GM12873 (cell line): Measurements from ENCODE around the gene GBP6.

Experiments used
- TF ChIP-seq, protein P1 (sequence below): IDR thresholded peaks from 2 replicates; pipeline ENCODE4 v1.5.1; 2012; ENCODE audit warnings: low read depth, mild to moderate bottlenecking, moderate library complexity, low read length, control low read depth; ENCODE audit not compliant: insufficient read depth; ENCODE audit errors: missing control alignments

GBP6 gene

DNA sequence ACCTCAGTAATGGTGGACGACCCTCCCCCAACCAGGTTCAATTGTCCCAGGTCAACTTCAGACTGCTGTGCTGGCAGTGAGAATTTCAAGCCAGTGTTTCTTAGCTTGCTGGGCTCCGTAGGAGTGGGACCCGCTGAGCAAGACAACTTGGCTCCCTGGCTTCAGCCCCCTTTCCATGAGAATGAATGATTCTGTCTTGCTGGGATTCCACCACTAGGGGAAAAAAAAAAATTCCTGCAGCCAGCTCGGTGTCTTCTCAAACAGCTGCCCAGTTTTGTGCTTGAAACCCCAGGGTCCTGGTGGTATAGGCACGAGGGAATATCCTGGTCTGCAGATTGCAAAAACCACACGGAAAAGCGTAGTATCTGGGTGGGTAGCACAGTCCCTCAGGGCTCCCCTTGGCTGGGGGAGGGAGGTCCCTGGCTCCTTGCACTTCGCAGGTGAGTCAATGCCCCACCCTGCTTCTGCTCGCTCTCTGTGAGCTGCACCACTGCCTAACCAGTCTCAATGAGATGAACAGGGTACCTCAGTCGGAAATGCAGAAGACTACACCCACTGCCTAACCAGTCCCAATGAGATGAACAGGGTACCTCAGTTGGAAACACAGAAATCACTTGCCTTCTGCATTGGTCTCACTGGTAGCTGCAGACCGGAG lies 41.5 kb downstream of the GBP6 start:
- TF ChIP-seq, protein P1, sequence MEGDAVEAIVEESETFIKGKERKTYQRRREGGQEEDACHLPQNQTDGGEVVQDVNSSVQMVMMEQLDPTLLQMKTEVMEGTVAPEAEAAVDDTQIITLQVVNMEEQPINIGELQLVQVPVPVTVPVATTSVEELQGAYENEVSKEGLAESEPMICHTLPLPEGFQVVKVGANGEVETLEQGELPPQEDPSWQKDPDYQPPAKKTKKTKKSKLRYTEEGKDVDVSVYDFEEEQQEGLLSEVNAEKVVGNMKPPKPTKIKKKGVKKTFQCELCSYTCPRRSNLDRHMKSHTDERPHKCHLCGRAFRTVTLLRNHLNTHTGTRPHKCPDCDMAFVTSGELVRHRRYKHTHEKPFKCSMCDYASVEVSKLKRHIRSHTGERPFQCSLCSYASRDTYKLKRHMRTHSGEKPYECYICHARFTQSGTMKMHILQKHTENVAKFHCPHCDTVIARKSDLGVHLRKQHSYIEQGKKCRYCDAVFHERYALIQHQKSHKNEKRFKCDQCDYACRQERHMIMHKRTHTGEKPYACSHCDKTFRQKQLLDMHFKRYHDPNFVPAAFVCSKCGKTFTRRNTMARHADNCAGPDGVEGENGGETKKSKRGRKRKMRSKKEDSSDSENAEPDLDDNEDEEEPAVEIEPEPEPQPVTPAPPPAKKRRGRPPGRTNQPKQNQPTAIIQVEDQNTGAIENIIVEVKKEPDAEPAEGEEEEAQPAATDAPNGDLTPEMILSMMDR, result no peak

DNA sequence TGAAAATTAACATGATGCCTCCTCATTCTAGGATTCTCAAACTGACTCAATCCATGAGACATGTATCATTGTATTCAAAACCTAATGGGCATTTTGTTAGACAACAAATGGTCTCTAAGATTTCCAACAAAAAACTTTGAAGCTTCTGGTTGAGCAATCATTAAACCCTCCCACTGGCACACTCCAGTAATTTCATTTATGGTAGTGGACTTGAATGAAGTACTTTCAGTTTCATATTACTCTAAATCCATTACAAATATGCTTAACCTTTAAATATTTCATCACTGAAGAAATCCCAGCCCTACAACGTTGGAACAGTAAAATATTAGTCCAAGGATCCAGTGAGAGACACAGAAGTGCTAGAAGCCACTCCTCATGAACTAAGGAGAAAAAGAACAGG lies 43.5 kb downstream of the GBP6 start:
- TF ChIP-seq, protein P1, result no peak

DNA sequence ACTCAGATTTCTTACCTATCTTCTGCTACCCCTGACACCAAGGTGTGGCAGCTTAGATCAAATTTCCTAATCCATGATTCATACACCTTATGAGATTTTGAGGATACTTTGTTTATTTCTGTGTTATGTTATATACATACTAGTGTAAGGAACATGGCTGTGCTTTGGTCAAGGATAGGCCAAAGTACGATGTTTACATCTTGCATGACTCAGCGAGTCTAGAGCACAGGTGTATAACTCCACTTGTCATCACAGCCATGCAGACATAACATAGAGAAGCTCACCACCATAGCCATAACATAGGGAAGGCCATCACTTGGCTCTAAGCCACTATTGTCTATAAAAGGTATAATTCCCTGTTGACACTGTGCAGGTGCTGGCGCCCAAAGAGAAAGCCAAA lies 61.2 kb downstream of the GBP6 start:
- TF ChIP-seq, protein P1, result no peak

DNA sequence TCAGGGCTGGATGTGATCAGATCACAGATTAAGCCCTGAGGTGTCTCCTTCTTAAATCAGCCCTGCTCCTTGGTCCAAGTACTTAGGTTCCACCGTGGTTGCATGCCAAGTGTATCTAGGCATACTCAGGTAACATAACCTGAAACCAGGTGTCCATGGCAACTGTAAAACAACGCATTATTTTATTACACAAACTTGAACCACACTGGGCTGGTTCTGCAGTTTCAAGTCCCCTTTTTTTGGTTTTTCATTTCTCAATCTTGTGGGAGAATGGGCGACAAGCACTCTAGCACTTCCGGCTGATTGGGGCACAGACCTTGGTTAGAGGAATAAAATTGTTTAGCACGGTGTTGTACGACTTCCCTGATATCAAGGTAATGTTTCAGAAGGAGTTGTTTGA lies 65.2 kb downstream of the GBP6 start:
- TF ChIP-seq, protein P1, result no peak

DNA sequence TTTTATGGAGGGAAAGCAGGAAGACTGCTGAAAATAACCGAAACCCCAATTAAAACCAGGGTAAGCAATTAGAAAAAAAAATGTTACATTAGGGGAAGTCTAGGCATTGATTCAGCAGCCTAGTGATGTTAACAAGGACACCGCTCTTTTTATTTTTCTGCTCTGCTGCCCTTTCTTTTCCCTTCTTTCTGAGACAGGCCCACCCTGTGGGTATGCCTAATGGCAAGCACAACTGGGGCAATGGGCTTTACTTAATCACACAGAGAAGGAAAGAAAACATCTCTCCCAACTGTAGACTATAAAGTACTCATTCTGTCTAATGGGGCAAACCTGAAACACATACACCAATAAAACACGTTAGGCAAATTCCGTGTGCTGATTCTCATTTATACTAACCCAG lies 69.6 kb downstream of the GBP6 start:
- TF ChIP-seq, protein P1, result no peak

DNA sequence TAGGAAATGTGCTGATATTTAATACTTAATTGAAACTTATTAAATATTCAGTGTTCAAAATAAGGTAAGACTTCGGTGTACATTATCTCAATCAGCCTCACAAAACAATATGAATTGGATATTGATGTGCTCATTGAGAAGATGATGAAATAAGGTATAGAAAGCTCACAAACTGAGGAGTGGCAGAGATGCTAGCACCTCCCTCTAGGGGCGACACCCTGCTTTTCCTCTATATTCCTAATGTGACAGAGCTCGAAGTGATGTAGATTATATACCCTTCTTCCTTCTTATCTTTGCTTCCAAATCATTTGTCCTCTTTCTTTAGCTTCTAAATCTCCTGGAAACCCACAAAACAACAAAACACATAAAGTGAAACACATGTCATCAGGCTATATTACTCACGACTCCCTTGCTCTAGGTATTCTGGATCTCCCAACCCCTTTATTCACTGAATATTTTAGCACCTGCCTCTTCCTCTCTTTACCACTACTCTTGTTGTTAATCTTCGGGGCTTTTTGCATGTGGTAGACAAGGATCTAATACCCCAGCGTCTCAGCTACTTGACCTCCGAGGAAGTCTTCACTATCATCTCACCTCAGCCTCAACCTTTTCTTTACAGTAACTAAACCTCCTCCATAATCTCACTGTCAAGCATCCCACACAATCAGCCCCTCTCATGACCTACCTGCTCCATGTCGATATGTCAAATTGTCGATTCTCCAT lies 70.4 kb downstream of the GBP6 start:
- TF ChIP-seq, protein P1, result peak; percentile 3
